ENCODE measurements around the gene SEPTIN11. TPM values are rescaled to one million over a fixed set of nuclear protein-coding genes. Genes with fewer than 3 reads are reported as not detected.

The SEPTIN11 gene
- total RNA-seq, 1 donor from 2014 or later: 623 TPM

- H3K4me3 Mint-ChIP-seq (ENCODE audit: unreplicated experiment): no peak overlapping the region
- no peak overlapping the region for H3K27ac ChIP-seq (ENCODE audit: low read depth, low read length)
- no peaks in the 10 kb centered on the region for H4K20me1 ChIP-seq (ENCODE audit: insufficient read depth, low read length)
- no peak for FAIRE-seq
- H3K4me1 Mint-ChIP-seq (ENCODE audit: low read depth, unreplicated experiment): no peaks in the 10 kb centered on the region
- no peaks in the 10 kb centered on the region for H3K79me2 ChIP-seq (ENCODE audit: insufficient read depth, low read length)
- no peaks in the 10 kb centered on the region for H3K9me3 ChIP-seq (ENCODE audit: insufficient read depth, low read depth, low read length)
- no peaks in the 10 kb centered on the region for H3K27me3 ChIP-seq (ENCODE audit: insufficient read depth, low read length)
- H2AFZ ChIP-seq (ENCODE audit: low read depth, low read length): no peak overlapping the region
- H3K27me3 Mint-ChIP-seq (ENCODE audit: low read depth, unreplicated experiment): no peaks in the 10 kb centered on the region
- no peak overlapping the region for H3K9ac ChIP-seq (ENCODE audit: low read length)
- H3K4me3 ChIP-seq (ENCODE audit: insufficient read depth, low read depth, low read length): no peak overlapping the region
- DNase-seq (ENCODE audit: low read depth): no peak
- no peak overlapping the region for H3K4me2 ChIP-seq (ENCODE audit: low read length)
- TF ChIP-seq, protein P1, sequence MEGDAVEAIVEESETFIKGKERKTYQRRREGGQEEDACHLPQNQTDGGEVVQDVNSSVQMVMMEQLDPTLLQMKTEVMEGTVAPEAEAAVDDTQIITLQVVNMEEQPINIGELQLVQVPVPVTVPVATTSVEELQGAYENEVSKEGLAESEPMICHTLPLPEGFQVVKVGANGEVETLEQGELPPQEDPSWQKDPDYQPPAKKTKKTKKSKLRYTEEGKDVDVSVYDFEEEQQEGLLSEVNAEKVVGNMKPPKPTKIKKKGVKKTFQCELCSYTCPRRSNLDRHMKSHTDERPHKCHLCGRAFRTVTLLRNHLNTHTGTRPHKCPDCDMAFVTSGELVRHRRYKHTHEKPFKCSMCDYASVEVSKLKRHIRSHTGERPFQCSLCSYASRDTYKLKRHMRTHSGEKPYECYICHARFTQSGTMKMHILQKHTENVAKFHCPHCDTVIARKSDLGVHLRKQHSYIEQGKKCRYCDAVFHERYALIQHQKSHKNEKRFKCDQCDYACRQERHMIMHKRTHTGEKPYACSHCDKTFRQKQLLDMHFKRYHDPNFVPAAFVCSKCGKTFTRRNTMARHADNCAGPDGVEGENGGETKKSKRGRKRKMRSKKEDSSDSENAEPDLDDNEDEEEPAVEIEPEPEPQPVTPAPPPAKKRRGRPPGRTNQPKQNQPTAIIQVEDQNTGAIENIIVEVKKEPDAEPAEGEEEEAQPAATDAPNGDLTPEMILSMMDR (IDR thresholded peaks at IDR 0.05; ENCODE audit: insufficient read depth, low read depth, low read length): no peak
- no peak for TF ChIP-seq EZH2 (IDR thresholded peaks at IDR 0.05; ENCODE audit: insufficient read depth, low read length)
- no peaks in the 10 kb centered on the region for H3K36me3 Mint-ChIP-seq (ENCODE audit: low read depth, unreplicated experiment)
- H3K4me1 ChIP-seq (ENCODE audit: insufficient read depth, low read length): no peaks in the 10 kb centered on the region
- H3K27ac Mint-ChIP-seq (ENCODE audit: unreplicated experiment): no peak overlapping the region
- no peaks in the 10 kb centered on the region for H3K36me3 ChIP-seq (ENCODE audit: insufficient read depth, low read length)
- no peaks in the 10 kb centered on the region for H3K9me3 Mint-ChIP-seq (ENCODE audit: unreplicated experiment)
These were observed 18.9 kb upstream of the SEPTIN11 start for GRCh38 chr4:76930685-76931084.

GRCh38 chr4:76931087-76931486 lies 18.5 kb upstream of the SEPTIN11 start:
- FAIRE-seq: no peak
- H3K27ac Mint-ChIP-seq (ENCODE audit: unreplicated experiment): no peak overlapping the region

More at GRCh38 chr4:76931087-76931486, 18.5 kb upstream of the SEPTIN11 start:
- Histone ChIP-seq H3K9me3 (ENCODE audit: insufficient read depth, low read depth, low read length) (no peaks in the 10 kb centered on the region), H3K27ac (ENCODE audit: low read depth, low read length) (no peak overlapping the region), H3K4me3 (ENCODE audit: insufficient read depth, low read depth, low read length) (no peak overlapping the region), H3K27me3 (ENCODE audit: insufficient read depth, low read length) (no peaks in the 10 kb centered on the region), H3K4me2 (ENCODE audit: low read length) (no peak overlapping the region), H3K79me2 (ENCODE audit: insufficient read depth, low read length) (no peaks in the 10 kb centered on the region), H3K4me1 (ENCODE audit: insufficient read depth, low read length) (no peaks in the 10 kb centered on the region), H3K36me3 (ENCODE audit: insufficient read depth, low read length) (no peaks in the 10 kb centered on the region), H2AFZ (ENCODE audit: low read depth, low read length) (no peak overlapping the region), H4K20me1 (ENCODE audit: insufficient read depth, low read length) (no peaks in the 10 kb centered on the region), H3K9ac (ENCODE audit: low read length) (no peak overlapping the region)
- Mint-ChIP-seq H3K27me3 (ENCODE audit: low read depth, unreplicated experiment) (no peaks in the 10 kb centered on the region), H3K9me3 (ENCODE audit: unreplicated experiment) (no peaks in the 10 kb centered on the region), H3K4me1 (ENCODE audit: low read depth, unreplicated experiment) (no peaks in the 10 kb centered on the region), H3K4me3 (ENCODE audit: unreplicated experiment) (no peak overlapping the region), H3K36me3 (ENCODE audit: low read depth, unreplicated experiment) (no peaks in the 10 kb centered on the region)
- TF ChIP-seq, protein P1 (IDR thresholded peaks at IDR 0.05; ENCODE audit: insufficient read depth, low read depth, low read length): no peak
- no peak for TF ChIP-seq EZH2 (IDR thresholded peaks at IDR 0.05; ENCODE audit: insufficient read depth, low read length)
- no peak for DNase-seq (ENCODE audit: low read depth)
